Lower lobe of right lung (tissue), 2 donors: ENCODE measurements around the gene KRTAP7-1. TPM values are rescaled to one million over a fixed set of nuclear protein-coding genes. Genes with fewer than 3 reads are reported as not detected.

ENCODE experiments used
- ATAC-seq, 2 donors: fragments of 200-7000 bp; cut with Tn5 transposase; one replicate each; pipeline ENCODE4 v1.9.1; 2020 to 2022; ENCODE audit warnings: mild to moderate bottlenecking in 2 of 2, moderate library complexity in 2 of 2
- DNase-seq: peaks from one replicate; pipeline ENCODE4 v3.0.0-alpha.2; 2020
- H3K27ac ChIP-seq: fragments of 200-600 bp; one replicate; pipeline ENCODE4 v1.8.0; 2022
- H3K27me3 ChIP-seq: fragments of 200-600 bp; one replicate; pipeline ENCODE4 v1.8.0; 2022; ENCODE audit warnings: low read depth
- H3K36me3 ChIP-seq: fragments of 200-600 bp; one replicate; pipeline ENCODE4 v1.8.0; 2022; ENCODE audit warnings: mild to moderate bottlenecking
- H3K4me1 ChIP-seq: fragments of 200-600 bp; one replicate; pipeline ENCODE4 v1.8.0; 2022
- H3K4me3 ChIP-seq: fragments of 200-600 bp; one replicate; pipeline ENCODE4 v1.8.0; 2022; ENCODE audit warnings: mild to moderate bottlenecking
- H3K9me3 ChIP-seq: fragments of 200-600 bp; one replicate; pipeline ENCODE4 v1.8.0; 2022
- CTCF ChIP-seq: fragments of 200-600 bp; IDR thresholded peaks from one replicate; pipeline ENCODE4 v1.8.0; 2022; ENCODE audit warnings: antibody characterized with exemption, mild to moderate bottlenecking
- intact Hi-C: fragments of 100-400 bp; cut with DNase I; formaldehyde crosslinking; loops from one replicate; pipeline ENCODE4 v1.11.0; 2022
- total RNA-seq: library from RNA; stranded (reverse); fragmentation: NEBNext Ultra II Directional; extraction: Animal tissue kit (Norgen Biotek cat#: 25700); gene quantifications from one replicate; pipeline ENCODE4 v1.2.1, GENCODE V29; 2021
- donor health status: DM: no; HTN: yes; CAD: no; lungs with severe emphysema.

Gene KRTAP7-1
- total RNA-seq, 1 donor from 2014 or later = not detected

GRCh38 chr21:30793581-30794314 is 35.8 kb downstream of the KRTAP7-1 start:
- no peaks in the 10 kb centered on the region for H3K36me3 ChIP-seq
- no peak for ATAC-seq
- H3K9me3 ChIP-seq = no peaks in the 10 kb centered on the region
- H3K4me1 ChIP-seq = no peaks in the 10 kb centered on the region
- H3K4me3 ChIP-seq = no peak overlapping the region
- TF ChIP-seq CTCF = no peak
- H3K27ac ChIP-seq = no peak overlapping the region
- no peak for DNase-seq
- intact Hi-C loops = no loop called here
- H3K27me3 ChIP-seq = no peaks in the 10 kb centered on the region

- TF ChIP-seq CTCF = no peak
- intact Hi-C loops = no loop called here
These were observed 50.3 kb downstream of the KRTAP7-1 start for GRCh38 chr21:30779249-30779648.

More at GRCh38 chr21:30779249-30779648, 50.3 kb downstream of the KRTAP7-1 start:
- ATAC-seq (no peak), DNase-seq (no peak)
- H3K4me1 ChIP-seq = no peaks in the 10 kb centered on the region
- H3K27me3 ChIP-seq = no peaks in the 10 kb centered on the region
- H3K36me3 ChIP-seq = no peaks in the 10 kb centered on the region
- no peak overlapping the region for H3K27ac ChIP-seq
- H3K9me3 ChIP-seq = no peaks in the 10 kb centered on the region
- no peak overlapping the region for H3K4me3 ChIP-seq

Other genes with a start within 250 kb of the KRTAP7-1 start
- not detected for gene KRTAP22-2, start 239.4 kb downstream of the KRTAP7-1 start, total RNA-seq
- gene KRTAP6-3, start 237.3 kb downstream of the KRTAP7-1 start, total RNA-seq = not detected
- not detected for gene KRTAP6-2, start 230.9 kb downstream of the KRTAP7-1 start, total RNA-seq
- not detected for gene KRTAP22-1, start 228.7 kb downstream of the KRTAP7-1 start, total RNA-seq
- gene KRTAP6-1, start 215.8 kb downstream of the KRTAP7-1 start, total RNA-seq = not detected
- gene KRTAP20-1, start 213.3 kb downstream of the KRTAP7-1 start, total RNA-seq = not detected
- gene KRTAP20-4, start 209.1 kb downstream of the KRTAP7-1 start, total RNA-seq = not detected
- gene KRTAP20-2, start 194.6 kb downstream of the KRTAP7-1 start, total RNA-seq = not detected
- not detected for gene KRTAP20-3, start 186.9 kb downstream of the KRTAP7-1 start, total RNA-seq
- not detected for gene KRTAP21-3, start 111.0 kb downstream of the KRTAP7-1 start, total RNA-seq
- gene KRTAP21-2, start 82.5 kb downstream of the KRTAP7-1 start, total RNA-seq = not detected
- gene KRTAP21-1, start 74.3 kb downstream of the KRTAP7-1 start, total RNA-seq = not detected
- gene KRTAP8-1, start 16.5 kb downstream of the KRTAP7-1 start, total RNA-seq = not detected
- not detected for gene KRTAP11-1, start 51.8 kb upstream of the KRTAP7-1 start, total RNA-seq
- not detected for gene KRTAP19-8, start 208.7 kb upstream of the KRTAP7-1 start, total RNA-seq